HG02885 (cell line): ENCODE measurements around the gene RAB22A.

Experiments
- ATAC-seq: cut with Tn5 transposase; IDR thresholded peaks from one replicate; pipeline ENCODE4 v1.9.1; 2021; ENCODE audit warnings: mild to moderate bottlenecking; ENCODE audit not compliant: unreplicated experiment, poor library complexity

The RAB22A gene

GRCh38 chr20:58378704-58379103 is 69.2 kb downstream of the RAB22A start:
- no peak for ATAC-seq

GRCh38 chr20:58381627-58382026 is 72.1 kb downstream of the RAB22A start:
- no peak for ATAC-seq

- ATAC-seq: no peak
Observed at GRCh38 chr20:58382096-58382495, 72.6 kb downstream of the RAB22A start.

- no peak for ATAC-seq
Observed at GRCh38 chr20:58384821-58385220, 75.3 kb downstream of the RAB22A start.

DNA sequence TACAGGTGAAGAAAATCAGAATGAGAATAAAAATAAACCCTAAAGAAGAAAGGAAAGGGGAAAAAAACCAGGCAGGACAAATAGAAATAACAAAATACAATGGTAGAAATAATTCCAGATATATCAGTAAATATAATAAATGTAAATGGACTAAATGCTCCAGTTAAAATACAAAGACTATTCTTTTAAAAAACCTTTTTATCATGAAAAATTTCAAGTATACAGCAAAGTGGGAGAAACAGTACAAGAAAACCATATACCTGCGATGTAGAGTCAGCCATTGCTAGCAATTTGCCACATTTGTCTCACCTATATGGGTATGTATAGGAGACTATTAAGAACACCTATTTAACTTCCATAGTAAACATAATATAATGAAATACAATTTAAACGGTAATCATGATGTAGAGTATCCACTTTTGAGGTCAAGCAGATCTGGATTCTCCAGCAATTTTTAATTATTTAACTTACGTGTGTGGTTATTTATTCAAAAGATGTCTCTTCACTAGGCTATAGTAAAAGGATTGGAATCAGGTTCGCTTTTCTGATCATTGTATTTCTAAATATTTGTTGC is 78.6 kb downstream of the RAB22A start:
- ATAC-seq: no peak

- peak; percentile 97 for ATAC-seq
Observed at GRCh38 chr20:58388882-58389323, 79.4 kb downstream of the RAB22A start, which contains the start of gene VAPB. VAPB (plus strand) TSS chr20:58389229; CDS start chr20:58389460, 231 bp downstream.

- ATAC-seq: peak; percentile 31
Observed at GRCh38 chr20:58389324-58389967, 79.9 kb downstream of the RAB22A start.

DNA sequence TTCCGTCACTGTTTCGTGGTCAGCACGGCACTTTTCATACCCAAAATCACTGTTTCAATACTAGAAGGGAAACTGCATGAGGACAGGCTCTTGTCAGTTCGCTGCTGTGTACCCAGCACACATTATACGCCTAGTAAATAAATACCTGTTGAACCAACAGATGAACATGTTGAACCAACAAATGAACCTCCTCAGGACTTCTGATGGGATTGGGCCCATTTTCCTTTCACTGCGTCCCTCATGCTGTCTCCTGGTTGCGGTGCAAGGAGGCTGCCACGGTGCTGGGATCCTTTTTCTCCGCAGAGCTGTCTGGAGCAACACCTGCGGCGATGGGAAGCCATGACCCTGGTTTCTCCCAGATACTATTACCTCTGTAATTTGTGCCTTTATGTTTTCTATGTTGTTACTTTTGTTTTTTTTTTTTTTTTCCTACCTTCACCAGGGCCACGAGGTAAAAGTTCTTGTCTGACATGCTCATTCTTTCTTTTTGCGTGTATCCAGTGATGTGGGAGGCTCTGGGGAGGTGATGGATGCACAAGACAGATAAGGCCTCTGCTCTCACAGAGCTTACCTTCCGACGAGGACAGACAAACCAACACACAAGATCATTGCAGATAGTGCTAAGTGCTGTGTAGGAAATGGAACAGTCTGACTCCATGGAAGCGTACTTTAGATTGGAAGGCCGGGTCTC is 80.6 kb downstream of the RAB22A start:
- no peak for ATAC-seq

DNA sequence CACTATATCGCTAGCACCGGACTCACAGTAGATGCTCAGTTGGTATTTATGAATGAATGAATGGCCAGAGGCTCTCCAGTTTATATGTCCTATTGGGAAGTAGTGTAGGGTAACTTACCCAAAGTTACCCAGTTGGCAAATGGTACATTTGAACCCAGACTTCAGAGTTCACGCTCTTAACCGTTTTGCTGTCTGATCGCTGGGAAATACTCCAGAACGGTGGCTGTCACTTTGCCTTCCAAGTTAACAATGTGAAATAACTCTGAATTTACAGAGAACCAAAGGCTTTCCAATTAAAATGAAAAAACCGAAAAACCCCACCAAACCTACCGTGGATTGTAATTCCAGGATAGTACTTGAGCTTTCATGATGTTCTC is 81.1 kb downstream of the RAB22A start:
- ATAC-seq: no peak

- no peak for ATAC-seq
Observed at GRCh38 chr20:58392286-58392685, 82.8 kb downstream of the RAB22A start.

- ATAC-seq: no peak
Observed at GRCh38 chr20:58393299-58393698, 83.8 kb downstream of the RAB22A start.

GRCh38 chr20:58394801-58395200 is 85.3 kb downstream of the RAB22A start:
- ATAC-seq: no peak

- no peak for ATAC-seq
Observed at GRCh38 chr20:58395604-58396003, 86.1 kb downstream of the RAB22A start.

- ATAC-seq: no peak
Observed at GRCh38 chr20:58397429-58397828, 87.9 kb downstream of the RAB22A start.

- no peak for ATAC-seq
Observed at GRCh38 chr20:58398254-58398653, 88.7 kb downstream of the RAB22A start.

DNA sequence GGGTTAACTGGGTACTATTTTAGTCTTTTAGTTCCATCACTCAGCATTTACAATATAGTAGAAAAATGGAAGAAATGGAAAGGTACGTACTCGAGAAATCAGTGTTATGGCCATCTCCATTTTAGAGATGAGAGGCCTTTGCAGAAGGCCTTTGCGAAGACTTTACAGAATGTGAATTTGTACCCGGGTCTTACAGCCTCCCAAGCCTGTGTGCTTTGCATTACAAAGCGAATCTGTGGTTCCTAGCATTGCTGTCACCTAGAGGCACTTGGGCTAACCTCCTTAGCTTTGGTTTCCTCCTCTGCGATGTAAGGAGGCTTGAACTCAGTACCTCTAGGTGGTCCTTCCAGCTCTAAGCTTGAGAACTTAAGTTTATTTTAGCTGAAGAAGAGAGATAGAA is 90.4 kb downstream of the RAB22A start:
- ATAC-seq: no peak

- ATAC-seq: no peak
Observed at GRCh38 chr20:58401162-58401561, 91.6 kb downstream of the RAB22A start.

DNA sequence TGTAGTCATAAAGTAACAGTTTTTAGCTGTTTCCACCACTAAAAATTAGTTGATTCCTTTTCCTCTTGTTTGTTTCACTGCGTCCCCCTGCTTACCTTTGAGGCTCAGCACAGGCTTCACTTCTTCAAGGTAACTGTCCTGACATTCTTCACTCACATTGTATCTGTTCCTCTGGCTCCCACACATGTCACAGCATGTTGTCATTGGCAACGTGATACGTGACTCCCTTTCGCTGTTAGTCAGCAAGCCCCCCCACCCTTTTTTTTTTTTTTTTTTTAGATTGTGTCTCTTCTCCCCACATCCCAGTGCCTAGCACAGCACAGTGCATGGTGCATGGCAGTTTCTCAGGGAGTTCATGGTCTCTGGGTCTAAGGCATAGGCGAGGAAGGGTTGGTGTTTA is 92.8 kb downstream of the RAB22A start:
- no peak for ATAC-seq

DNA sequence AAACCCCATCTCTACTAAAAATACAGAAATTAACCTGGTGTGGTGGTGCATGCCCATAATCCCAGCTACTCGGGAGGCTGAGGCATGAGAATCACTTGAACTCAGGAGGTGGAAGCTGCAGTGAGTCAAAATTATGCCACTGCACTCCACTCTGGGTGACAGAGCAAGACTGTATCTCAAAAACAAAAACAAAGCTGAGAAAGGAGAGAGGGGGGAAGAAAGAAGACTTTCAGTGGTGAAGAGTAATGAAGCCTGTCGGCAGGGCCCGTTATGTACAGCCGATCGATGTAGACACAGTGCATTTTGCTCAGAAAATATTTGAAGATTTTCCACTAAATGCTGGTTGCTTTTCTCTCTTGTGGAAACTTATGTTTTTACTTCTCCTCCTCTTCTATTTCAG is 93.3 kb downstream of the RAB22A start:
- ATAC-seq: peak; percentile 82

DNA sequence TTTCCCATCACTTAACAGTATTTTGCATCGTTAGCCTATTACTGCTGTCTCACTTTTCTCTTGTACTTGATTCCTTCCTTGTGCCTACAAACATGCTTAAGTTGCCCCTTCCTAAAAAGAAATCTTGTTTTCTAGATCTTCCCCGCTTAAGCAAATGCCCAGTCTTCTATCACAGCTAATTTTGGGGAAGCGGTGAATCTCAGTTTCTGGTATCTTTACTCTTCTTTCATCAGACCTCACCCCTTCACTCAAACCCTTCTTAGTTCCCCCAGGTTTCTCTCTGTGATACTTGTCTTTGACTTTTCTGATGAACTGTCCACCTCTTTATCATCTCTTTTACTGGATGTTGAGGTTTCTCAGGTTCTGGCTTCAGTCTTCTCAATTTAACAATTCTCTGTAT is 93.8 kb downstream of the RAB22A start:
- ATAC-seq: peak; percentile 33

- no peak for ATAC-seq
Observed at GRCh38 chr20:58405504-58406291, 96.2 kb downstream of the RAB22A start.
